Hematopoietic multipotent progenitor cell treated with erythropoietin and hydrocortisone succinate and interleukin-3 and kit ligand, for 17 days (in vitro differentiated cells): ENCODE data around the gene PRDM12.

Source experiments
- DNase-seq: peaks from one replicate; pipeline ENCODE4 v3.0.0-alpha.2; 2015; ENCODE audit warnings: low spot score

Gene PRDM12

GRCh38 chr9:130728721-130729120 is 64.3 kb downstream of the PRDM12 start:
- DNase-seq: no peak

DNA sequence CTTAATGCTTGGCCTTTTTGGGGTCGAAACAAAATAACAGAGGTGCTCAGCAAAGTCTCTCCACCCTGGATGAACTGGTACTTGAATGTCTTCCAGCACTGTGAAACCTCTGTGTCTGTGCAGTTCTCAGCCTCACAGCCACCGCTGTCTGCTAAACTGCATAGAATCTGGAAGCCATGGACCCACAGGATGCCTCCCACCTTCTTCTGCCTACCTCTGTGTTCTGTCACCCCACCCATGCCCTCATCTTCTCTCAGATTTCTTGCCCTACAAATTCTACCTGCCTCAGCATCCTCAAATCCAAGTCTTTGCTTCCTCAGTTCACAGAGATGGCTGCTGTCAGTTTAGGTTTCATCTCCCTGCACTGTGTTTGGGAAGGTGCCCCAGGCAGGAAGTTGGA is 64.8 kb downstream of the PRDM12 start:
- DNase-seq: no peak

DNA sequence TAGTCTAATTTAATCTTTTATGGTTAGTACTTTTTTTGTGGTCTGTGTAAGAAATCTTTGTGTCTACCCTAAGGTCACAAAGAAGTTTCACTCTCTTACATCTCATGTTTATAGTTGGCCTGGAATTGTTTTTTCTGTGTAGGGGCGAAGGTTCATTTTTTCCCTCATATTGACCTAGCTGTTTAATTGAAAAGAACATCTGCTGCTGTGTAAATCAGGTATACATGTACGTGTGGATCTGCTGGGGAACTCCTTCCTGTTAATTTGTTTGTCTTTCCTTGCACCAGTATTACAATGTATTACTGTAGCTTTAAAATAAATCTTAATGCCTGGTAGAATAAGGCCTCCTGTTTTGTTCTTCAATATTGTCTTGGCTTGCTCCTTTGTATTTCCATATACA is 67.0 kb downstream of the PRDM12 start:
- DNase-seq: no peak

- DNase-seq: no peak
Observed at GRCh38 chr9:130732136-130732535, 67.7 kb downstream of the PRDM12 start.
